ENCODE data around the gene CPB1.

CPB1 gene

GRCh38 chr3:148873270-148873927 is 45.8 kb downstream of the CPB1 start:
- FAIRE-seq = no peak
- DNase-seq (ENCODE audit: insufficient read length, low spot score) = no peak
- TF ChIP-seq PAX5 (IDR thresholded peaks at IDR 0.05; ENCODE audit: insufficient read depth, low read length, severe bottlenecking) (no peak), TAF1 (IDR thresholded peaks at IDR 0.05; ENCODE audit: low read depth, low read length) (no peak), POU2F2 (IDR thresholded peaks at IDR 0.05; ENCODE audit: low read depth, low read length) (no peak), POLR2AphosphoS5 (IDR thresholded peaks at IDR 0.05; ENCODE audit: low read depth, low read length) (no peak), SPI1 (IDR thresholded peaks at IDR 0.05; ENCODE audit: low read depth, low read length) (no peak), POLR2A (IDR thresholded peaks at IDR 0.05; ENCODE audit: low read depth, low read length) (no peak)

- TF ChIP-seq TAF1 (IDR thresholded peaks at IDR 0.05; ENCODE audit: low read depth, low read length) (no peak), SPI1 (IDR thresholded peaks at IDR 0.05; ENCODE audit: low read depth, low read length) (no peak), PAX5 (IDR thresholded peaks at IDR 0.05; ENCODE audit: insufficient read depth, low read length, severe bottlenecking) (no peak), POLR2A (IDR thresholded peaks at IDR 0.05; ENCODE audit: low read depth, low read length) (no peak), POU2F2 (IDR thresholded peaks at IDR 0.05; ENCODE audit: low read depth, low read length) (no peak), POLR2AphosphoS5 (IDR thresholded peaks at IDR 0.05; ENCODE audit: low read depth, low read length) (no peak)
- FAIRE-seq (no peak), DNase-seq (ENCODE audit: insufficient read length, low spot score) (no peak)
Observed at GRCh38 chr3:148873977-148874376, 46.4 kb downstream of the CPB1 start.

- no peak for DNase-seq (ENCODE audit: insufficient read length, low spot score)
- no peak for TF ChIP-seq PAX5 (IDR thresholded peaks at IDR 0.05; ENCODE audit: insufficient read depth, low read length, severe bottlenecking)
- no peak for TF ChIP-seq SPI1 (IDR thresholded peaks at IDR 0.05; ENCODE audit: low read depth, low read length)
- no peak for TF ChIP-seq POU2F2 (IDR thresholded peaks at IDR 0.05; ENCODE audit: low read depth, low read length)
- TF ChIP-seq POLR2A (IDR thresholded peaks at IDR 0.05; ENCODE audit: low read depth, low read length) = no peak
- TF ChIP-seq TAF1 (IDR thresholded peaks at IDR 0.05; ENCODE audit: low read depth, low read length) = no peak
- FAIRE-seq = no peak
Observed at GRCh38 chr3:148878095-148878494, 50.5 kb downstream of the CPB1 start.

- TF ChIP-seq POLR2AphosphoS5 (IDR thresholded peaks at IDR 0.05; ENCODE audit: low read depth, low read length) (no peak), SPI1 (IDR thresholded peaks at IDR 0.05; ENCODE audit: low read depth, low read length) (no peak), POU2F2 (IDR thresholded peaks at IDR 0.05; ENCODE audit: low read depth, low read length) (no peak), POLR2A (IDR thresholded peaks at IDR 0.05; ENCODE audit: low read depth, low read length) (no peak), TAF1 (IDR thresholded peaks at IDR 0.05; ENCODE audit: low read depth, low read length) (no peak), PAX5 (IDR thresholded peaks at IDR 0.05; ENCODE audit: insufficient read depth, low read length, severe bottlenecking) (no peak)
- FAIRE-seq (no peak), DNase-seq (ENCODE audit: insufficient read length, low spot score) (no peak)
Observed at GRCh38 chr3:148879256-148879655, 51.6 kb downstream of the CPB1 start.

- no peak for DNase-seq (ENCODE audit: insufficient read length, low spot score)
- TF ChIP-seq POU2F2 (IDR thresholded peaks at IDR 0.05; ENCODE audit: low read depth, low read length) (no peak), POLR2AphosphoS5 (IDR thresholded peaks at IDR 0.05; ENCODE audit: low read depth, low read length) (no peak), POLR2A (IDR thresholded peaks at IDR 0.05; ENCODE audit: low read depth, low read length) (no peak), PAX5 (IDR thresholded peaks at IDR 0.05; ENCODE audit: insufficient read depth, low read length, severe bottlenecking) (no peak), TAF1 (IDR thresholded peaks at IDR 0.05; ENCODE audit: low read depth, low read length) (no peak), SPI1 (IDR thresholded peaks at IDR 0.05; ENCODE audit: low read depth, low read length) (no peak)
- FAIRE-seq = no peak
Observed at GRCh38 chr3:148880681-148881080, 53.1 kb downstream of the CPB1 start.

GRCh38 chr3:148881286-148881685 is 53.7 kb downstream of the CPB1 start:
- no peak for DNase-seq (ENCODE audit: insufficient read length, low spot score)
- TF ChIP-seq SPI1 (IDR thresholded peaks at IDR 0.05; ENCODE audit: low read depth, low read length) (no peak), POLR2AphosphoS5 (IDR thresholded peaks at IDR 0.05; ENCODE audit: low read depth, low read length) (no peak), PAX5 (IDR thresholded peaks at IDR 0.05; ENCODE audit: insufficient read depth, low read length, severe bottlenecking) (no peak), POLR2A (IDR thresholded peaks at IDR 0.05; ENCODE audit: low read depth, low read length) (no peak), TAF1 (IDR thresholded peaks at IDR 0.05; ENCODE audit: low read depth, low read length) (no peak), POU2F2 (IDR thresholded peaks at IDR 0.05; ENCODE audit: low read depth, low read length) (no peak)
- no peak for FAIRE-seq

- no peak for DNase-seq (ENCODE audit: insufficient read length, low spot score)
- TF ChIP-seq POU2F2 (IDR thresholded peaks at IDR 0.05; ENCODE audit: low read depth, low read length) = no peak
- no peak for TF ChIP-seq POLR2A (IDR thresholded peaks at IDR 0.05; ENCODE audit: low read depth, low read length)
- TF ChIP-seq SPI1 (IDR thresholded peaks at IDR 0.05; ENCODE audit: low read depth, low read length) = no peak
- no peak for TF ChIP-seq TAF1 (IDR thresholded peaks at IDR 0.05; ENCODE audit: low read depth, low read length)
- no peak for TF ChIP-seq POLR2AphosphoS5 (IDR thresholded peaks at IDR 0.05; ENCODE audit: low read depth, low read length)
- TF ChIP-seq PAX5 (IDR thresholded peaks at IDR 0.05; ENCODE audit: insufficient read depth, low read length, severe bottlenecking) = no peak
Observed at GRCh38 chr3:148882288-148882687, 54.7 kb downstream of the CPB1 start.

GRCh38 chr3:148883163-148883562 is 55.6 kb downstream of the CPB1 start:
- FAIRE-seq (no peak), DNase-seq (ENCODE audit: insufficient read length, low spot score) (no peak)
- no peak for TF ChIP-seq POLR2A (IDR thresholded peaks at IDR 0.05; ENCODE audit: low read depth, low read length)
- no peak for TF ChIP-seq POLR2AphosphoS5 (IDR thresholded peaks at IDR 0.05; ENCODE audit: low read depth, low read length)
- no peak for TF ChIP-seq PAX5 (IDR thresholded peaks at IDR 0.05; ENCODE audit: insufficient read depth, low read length, severe bottlenecking)
- no peak for TF ChIP-seq POU2F2 (IDR thresholded peaks at IDR 0.05; ENCODE audit: low read depth, low read length)
- TF ChIP-seq SPI1 (IDR thresholded peaks at IDR 0.05; ENCODE audit: low read depth, low read length) = no peak
- TF ChIP-seq TAF1 (IDR thresholded peaks at IDR 0.05; ENCODE audit: low read depth, low read length) = no peak

More at GRCh38 chr3:148882288-148882687, 54.7 kb downstream of the CPB1 start:
- no peak for FAIRE-seq

- no peak for TF ChIP-seq POLR2AphosphoS5 (IDR thresholded peaks at IDR 0.05; ENCODE audit: low read depth, low read length)
- no peak for TF ChIP-seq POU2F2 (IDR thresholded peaks at IDR 0.05; ENCODE audit: low read depth, low read length)
- TF ChIP-seq SPI1 (IDR thresholded peaks at IDR 0.05; ENCODE audit: low read depth, low read length) = no peak
- no peak for TF ChIP-seq TAF1 (IDR thresholded peaks at IDR 0.05; ENCODE audit: low read depth, low read length)
- TF ChIP-seq POLR2A (IDR thresholded peaks at IDR 0.05; ENCODE audit: low read depth, low read length) = no peak
- no peak for TF ChIP-seq PAX5 (IDR thresholded peaks at IDR 0.05; ENCODE audit: insufficient read depth, low read length, severe bottlenecking)
- FAIRE-seq = no peak
Observed at GRCh38 chr3:148884261-148884660, 56.6 kb downstream of the CPB1 start.

More at GRCh38 chr3:148884261-148884660, 56.6 kb downstream of the CPB1 start:
- no peak for DNase-seq (ENCODE audit: insufficient read length, low spot score)

All from GM12891 (cell line).